ENCODE results near the gene MRTFB. TPM values are rescaled to one million over a fixed set of nuclear protein-coding genes. Genes with fewer than 3 reads are reported as not detected.

The MRTFB gene
- polyA plus RNA-seq, 4 donors = 3.1 to 20.2 (median 9.4) TPM

Other genes with a start within 250 kb of the MRTFB start
- 1 to 10 TPM in 2 of 4 donors, under 1 TPM in 2; 0.67 to 4.9 (median 1.4) TPM for gene ERCC4, start 151.2 kb upstream of the MRTFB start, polyA plus RNA-seq